Progenitor cell of endocrine pancreas (in vitro differentiated cells): ENCODE data around the gene DLGAP1. TPM values are rescaled to one million over a fixed set of nuclear protein-coding genes. Genes with fewer than 3 reads are reported as not detected.

ENCODE experiments used
- DNase-seq: peaks from one replicate; pipeline ENCODE4 v3.0.0; 2021; ENCODE audit warnings: low spot score; ENCODE audit not compliant: unreplicated experiment
- H3K27ac Mint-ChIP-seq: 2 replicates; pipeline ENCODE4 v1.8.0; 2021; ENCODE audit warnings: mild to moderate bottlenecking, moderate library complexity, mixed read lengths
- H3K27me3 Mint-ChIP-seq: 2 replicates; pipeline ENCODE4 v1.8.0; 2021; ENCODE audit warnings: mixed read lengths
- H3K36me3 Mint-ChIP-seq: 2 replicates; pipeline ENCODE4 v1.8.0; 2022; ENCODE audit warnings: mixed read lengths; ENCODE audit not compliant: insufficient read depth
- H3K4me1 Mint-ChIP-seq: 2 replicates; pipeline ENCODE4 v1.8.0; 2021; ENCODE audit warnings: low read depth, mixed read lengths
- H3K4me3 Mint-ChIP-seq: 2 replicates; pipeline ENCODE4 v1.8.0; 2021; ENCODE audit warnings: low read depth, mild to moderate bottlenecking, moderate library complexity, mixed read lengths
- H3K9me3 Mint-ChIP-seq: 2 replicates; pipeline ENCODE4 v1.8.0; 2021; ENCODE audit warnings: low read depth, mixed read lengths
- total RNA-seq: library from RNA; stranded (reverse); gene quantifications from 2 replicates; pipeline ENCODE4 v1.2.1, GENCODE V29; 2021
- TF ChIP-seq, protein P1 (sequence below): fragments of 200-600 bp; sonication (generic); IDR thresholded peaks from one replicate; pipeline ENCODE4 v1.5.0; 2021; ENCODE audit warnings: antibody characterized with exemption, mild to moderate bottlenecking; ENCODE audit not compliant: unreplicated experiment

Gene DLGAP1
- total RNA-seq, 1 donor from 2014 or later = 16.7 TPM

DNA sequence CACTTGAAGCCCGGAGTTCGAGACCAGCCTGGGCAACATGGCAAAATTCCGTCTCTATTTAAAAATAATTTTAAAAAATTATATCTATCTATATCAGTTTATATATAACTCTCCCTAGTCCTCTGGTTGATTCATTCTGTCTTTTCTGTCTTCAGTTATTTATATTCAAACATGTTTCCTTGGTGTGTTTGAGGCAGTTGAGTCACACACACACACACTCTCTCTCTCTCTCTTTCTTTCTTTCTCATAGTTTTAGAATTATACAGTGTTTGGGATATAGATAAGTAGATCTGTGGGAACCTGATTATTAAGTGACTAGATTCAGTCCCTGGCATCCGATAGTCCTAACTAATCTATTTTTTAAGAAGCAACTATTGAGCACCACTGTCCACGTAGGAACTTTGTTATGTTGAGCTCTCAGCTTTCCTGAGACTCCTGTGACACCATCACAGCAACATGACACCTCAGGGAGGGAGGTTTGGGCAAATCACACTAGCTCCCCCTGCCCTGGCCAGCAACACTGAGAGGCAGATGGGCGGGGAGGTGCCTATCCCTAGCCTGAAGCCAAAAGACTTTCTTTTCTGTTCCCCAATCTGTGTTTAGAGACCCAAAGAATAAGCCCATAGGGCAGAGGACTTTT is 482.7 kb downstream of the DLGAP1 start:
- H3K4me1 Mint-ChIP-seq = peaks cover 17% of the 10 kb centered on the region
- DNase-seq = no peak
- H3K27ac Mint-ChIP-seq = no peak overlapping the region

DNA sequence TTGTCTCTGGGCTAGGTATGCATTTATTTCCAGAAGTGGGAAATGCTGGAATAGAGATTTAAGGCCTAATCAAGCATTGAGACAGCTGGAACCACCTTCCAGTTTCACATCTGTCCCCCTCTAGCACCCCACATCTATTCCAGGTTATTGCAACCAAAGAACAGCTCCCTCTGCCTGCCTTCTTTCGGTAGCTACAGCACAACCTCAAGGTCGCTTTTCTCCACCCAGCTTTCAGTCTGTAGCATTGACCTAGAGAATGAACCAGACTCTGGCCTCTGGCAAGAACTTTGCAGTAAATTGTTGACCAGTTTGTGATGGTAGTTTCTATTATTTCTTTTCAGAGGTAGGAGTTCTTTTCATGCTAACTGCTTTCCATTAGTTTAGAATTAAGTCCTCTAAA is 484.2 kb downstream of the DLGAP1 start:
- peaks cover 1% of the 10 kb centered on the region for H3K36me3 Mint-ChIP-seq
- no peak overlapping the region for H3K27ac Mint-ChIP-seq
- H3K9me3 Mint-ChIP-seq = no peaks in the 10 kb centered on the region
- TF ChIP-seq, protein P1, sequence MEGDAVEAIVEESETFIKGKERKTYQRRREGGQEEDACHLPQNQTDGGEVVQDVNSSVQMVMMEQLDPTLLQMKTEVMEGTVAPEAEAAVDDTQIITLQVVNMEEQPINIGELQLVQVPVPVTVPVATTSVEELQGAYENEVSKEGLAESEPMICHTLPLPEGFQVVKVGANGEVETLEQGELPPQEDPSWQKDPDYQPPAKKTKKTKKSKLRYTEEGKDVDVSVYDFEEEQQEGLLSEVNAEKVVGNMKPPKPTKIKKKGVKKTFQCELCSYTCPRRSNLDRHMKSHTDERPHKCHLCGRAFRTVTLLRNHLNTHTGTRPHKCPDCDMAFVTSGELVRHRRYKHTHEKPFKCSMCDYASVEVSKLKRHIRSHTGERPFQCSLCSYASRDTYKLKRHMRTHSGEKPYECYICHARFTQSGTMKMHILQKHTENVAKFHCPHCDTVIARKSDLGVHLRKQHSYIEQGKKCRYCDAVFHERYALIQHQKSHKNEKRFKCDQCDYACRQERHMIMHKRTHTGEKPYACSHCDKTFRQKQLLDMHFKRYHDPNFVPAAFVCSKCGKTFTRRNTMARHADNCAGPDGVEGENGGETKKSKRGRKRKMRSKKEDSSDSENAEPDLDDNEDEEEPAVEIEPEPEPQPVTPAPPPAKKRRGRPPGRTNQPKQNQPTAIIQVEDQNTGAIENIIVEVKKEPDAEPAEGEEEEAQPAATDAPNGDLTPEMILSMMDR = peak; percentile 24
- no peak overlapping the region for H3K4me3 Mint-ChIP-seq
- no peaks in the 10 kb centered on the region for H3K27me3 Mint-ChIP-seq
- peaks cover 25% of the 10 kb centered on the region for H3K4me1 Mint-ChIP-seq
- DNase-seq = no peak

More for the DNA sequence above, 482.7 kb downstream of the DLGAP1 start:
- H3K27me3 Mint-ChIP-seq = no peaks in the 10 kb centered on the region
- TF ChIP-seq, protein P1 = no peak
- peaks cover 1% of the 10 kb centered on the region for H3K36me3 Mint-ChIP-seq
- no peaks in the 10 kb centered on the region for H3K9me3 Mint-ChIP-seq
- no peak overlapping the region for H3K4me3 Mint-ChIP-seq

DNA sequence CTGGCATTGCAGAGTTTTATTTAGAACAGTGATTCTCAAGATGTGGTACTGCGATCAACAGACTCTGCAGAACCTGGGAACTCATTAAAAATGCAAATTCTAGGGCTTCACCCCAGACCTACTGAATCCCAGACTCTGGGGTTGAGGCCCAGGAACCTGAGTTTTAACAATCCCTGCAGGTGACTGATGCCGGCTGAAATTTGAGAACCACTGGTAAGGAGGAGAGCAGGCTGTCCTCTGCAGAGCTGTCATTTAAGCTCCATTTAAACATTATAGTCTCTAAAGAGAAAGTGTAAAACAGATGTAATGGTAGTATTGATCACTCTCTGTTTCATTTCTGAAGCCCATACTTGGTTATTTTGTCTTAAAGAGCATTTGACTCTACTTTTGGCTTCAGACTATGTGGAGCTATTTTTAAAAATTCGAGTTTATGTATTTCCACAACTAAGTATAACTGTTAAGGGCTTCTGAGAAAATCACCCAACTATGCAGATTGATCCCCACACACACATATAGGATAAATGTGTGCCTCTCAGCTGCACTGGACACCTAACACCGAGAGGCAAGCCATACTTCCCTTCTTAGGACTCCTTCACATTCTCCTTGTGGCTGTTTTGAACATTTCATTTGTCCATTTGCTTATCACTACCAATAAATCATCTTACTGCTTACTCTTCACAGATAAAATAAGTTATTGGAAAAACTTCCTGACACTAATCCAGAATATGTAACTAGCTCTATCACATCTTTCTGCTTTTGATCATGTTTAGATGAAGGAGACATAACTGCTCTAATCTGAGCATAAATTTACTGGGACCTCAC is 487.5 kb downstream of the DLGAP1 start:
- H3K36me3 Mint-ChIP-seq = no peaks in the 10 kb centered on the region
- no peak for DNase-seq
- TF ChIP-seq, protein P1 = no peak
- H3K4me3 Mint-ChIP-seq = no peak overlapping the region
- H3K27ac Mint-ChIP-seq = peak overlapping the region; percentile 43
- peaks cover 1% of the 10 kb centered on the region for H3K27me3 Mint-ChIP-seq
- no peaks in the 10 kb centered on the region for H3K9me3 Mint-ChIP-seq
- peaks cover 24% of the 10 kb centered on the region for H3K4me1 Mint-ChIP-seq

DNA sequence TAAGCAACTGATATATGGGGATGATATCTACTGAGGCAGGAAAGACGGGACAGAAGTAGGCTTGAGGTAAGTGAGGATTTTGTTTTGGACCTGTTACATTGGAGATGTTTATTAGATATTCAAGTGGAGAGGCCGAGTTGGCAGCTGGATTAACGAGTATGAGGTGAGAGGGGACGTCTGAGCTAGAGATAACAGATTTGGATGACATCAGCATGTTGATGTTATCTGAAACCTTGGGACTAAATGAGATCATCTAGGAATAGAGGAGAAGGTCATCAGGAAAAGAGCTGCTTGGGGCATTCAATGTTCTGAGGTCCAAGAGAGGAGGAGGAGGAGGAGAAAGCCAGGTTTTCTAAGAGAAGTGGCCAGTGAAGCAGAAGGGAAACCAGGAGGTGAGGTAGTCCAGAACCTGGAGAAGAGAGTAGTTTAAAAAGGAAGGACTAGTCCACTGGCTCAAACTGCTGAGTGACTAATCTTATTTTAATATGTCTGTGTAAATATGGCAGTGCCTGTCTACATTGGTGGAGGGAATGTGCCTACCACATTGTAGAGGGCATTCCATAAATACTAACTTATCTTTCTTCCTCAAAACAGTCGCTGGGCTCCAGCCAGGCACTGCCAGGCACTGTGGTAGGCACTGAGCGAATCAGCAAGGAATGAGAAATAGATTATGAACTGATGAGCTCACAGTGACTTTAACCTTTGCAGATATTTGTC is 488.3 kb downstream of the DLGAP1 start:
- no peak for DNase-seq
- peaks cover 24% of the 10 kb centered on the region for H3K4me1 Mint-ChIP-seq
- no peak overlapping the region for H3K27ac Mint-ChIP-seq
- H3K4me3 Mint-ChIP-seq = no peak overlapping the region
- TF ChIP-seq, protein P1 = no peak
- H3K9me3 Mint-ChIP-seq = no peaks in the 10 kb centered on the region
- H3K36me3 Mint-ChIP-seq = no peaks in the 10 kb centered on the region
- peaks cover 3% of the 10 kb centered on the region for H3K27me3 Mint-ChIP-seq

DNA sequence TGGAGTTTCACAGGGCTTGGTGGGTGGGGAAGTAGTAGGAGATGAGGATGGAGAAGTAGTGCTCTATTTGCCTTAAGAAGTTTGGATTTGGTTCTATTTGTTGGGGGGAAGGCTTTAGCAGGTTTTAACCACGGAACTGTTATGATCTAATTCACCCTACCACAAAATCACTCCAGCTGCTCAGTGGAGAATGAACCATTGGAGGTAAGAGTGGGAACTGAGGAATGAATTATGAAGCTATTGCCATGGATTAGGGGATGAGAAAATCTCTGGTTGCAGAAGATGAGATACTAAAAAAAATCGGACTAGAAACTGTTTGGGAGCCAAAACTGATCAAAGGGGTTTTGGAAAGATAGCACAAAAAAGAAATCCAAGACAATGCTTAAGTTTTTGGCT is 488.9 kb downstream of the DLGAP1 start:
- H3K27ac Mint-ChIP-seq = no peak overlapping the region

More for the DNA sequence above, 488.9 kb downstream of the DLGAP1 start:
- peaks cover 3% of the 10 kb centered on the region for H3K27me3 Mint-ChIP-seq
- DNase-seq = no peak
- no peaks in the 10 kb centered on the region for H3K9me3 Mint-ChIP-seq
- H3K36me3 Mint-ChIP-seq = no peaks in the 10 kb centered on the region
- no peak overlapping the region for H3K4me3 Mint-ChIP-seq
- H3K4me1 Mint-ChIP-seq = peaks cover 24% of the 10 kb centered on the region
- TF ChIP-seq, protein P1 = no peak
